H9 (cell line): ENCODE data around the gene DCAF6. TPM values are rescaled to one million over a fixed set of nuclear protein-coding genes. Genes with fewer than 3 reads are reported as not detected.
A peak's percentile ranks its signal among the peaks of the same experiment; 100 is the strongest.

Experiments
- DNase-seq: peaks from one replicate; pipeline ENCODE4 v3.0.0-alpha.2; 2017
- H2AFZ ChIP-seq: one replicate; pipeline ENCODE4 v1.6.1; 2013; ENCODE audit warnings: mild to moderate bottlenecking, low read length, control low read depth, moderate library complexity
- H2AK5ac ChIP-seq: 2 replicates; pipeline ENCODE4 v1.6.1; 2013; ENCODE audit warnings: low read length, control low read depth, mixed read lengths; ENCODE audit not compliant: insufficient read length
- H2BK120ac ChIP-seq: one replicate; pipeline ENCODE4 v1.6.1; 2013; ENCODE audit warnings: low read depth, mild to moderate bottlenecking, low read length, control low read depth, inconsistent platforms; ENCODE audit not compliant: poor library complexity, severe bottlenecking
- H2BK12ac ChIP-seq: 2 replicates; pipeline ENCODE4 v1.6.1; 2013; ENCODE audit warnings: low read length, control low read depth, mixed read lengths, low read depth; ENCODE audit not compliant: insufficient read length
- H2BK15ac ChIP-seq: 2 replicates; pipeline ENCODE4 v1.6.1; 2013; ENCODE audit warnings: low read depth, low read length, control low read depth
- H2BK20ac ChIP-seq: one replicate; pipeline ENCODE4 v1.6.1; 2013; ENCODE audit warnings: low read depth, mild to moderate bottlenecking, low read length, control low read depth, inconsistent platforms; ENCODE audit not compliant: poor library complexity, severe bottlenecking
- H2BK5ac ChIP-seq: 2 replicates; pipeline ENCODE4 v1.6.1; 2013; ENCODE audit warnings: low read length, control low read depth, mixed read lengths; ENCODE audit not compliant: insufficient read length
- H3K14ac ChIP-seq: 2 replicates; pipeline ENCODE4 v1.6.1; 2013; ENCODE audit warnings: low read length, control low read depth; ENCODE audit not compliant: insufficient read depth
- H3K18ac ChIP-seq: 2 replicates; pipeline ENCODE4 v1.6.1; 2013; ENCODE audit warnings: low read depth, mild to moderate bottlenecking, mixed read lengths, low read length, control low read depth; ENCODE audit not compliant: insufficient read length
- H3K23ac ChIP-seq: 2 replicates; pipeline ENCODE4 v1.6.1; 2013; ENCODE audit warnings: low read length, control low read depth, mixed read lengths, low read depth; ENCODE audit not compliant: insufficient read length
- H3K23me2 ChIP-seq: 2 replicates; pipeline ENCODE4 v1.6.1; 2013; ENCODE audit warnings: low read depth, mild to moderate bottlenecking, mixed read lengths, low read length, control low read depth; ENCODE audit not compliant: insufficient read length, poor library complexity, severe bottlenecking
- H3K27ac ChIP-seq: 2 replicates; pipeline ENCODE4 v1.5.1; 2013; ENCODE audit warnings: low read length, control low read depth, mixed read lengths, low read depth; ENCODE audit not compliant: insufficient read length
- H3K27me3 ChIP-seq: 2 replicates; pipeline ENCODE4 v1.6.1; 2013; ENCODE audit warnings: low read length, control low read depth, inconsistent platforms; ENCODE audit not compliant: insufficient read depth
- H3K4ac ChIP-seq: 2 replicates; pipeline ENCODE4 v1.6.1; 2013; ENCODE audit warnings: low read depth, mild to moderate bottlenecking, control low read depth, inconsistent platforms, low read length, moderate library complexity
- H3K4me1 ChIP-seq: 2 replicates; pipeline ENCODE4 v1.6.1; 2013; ENCODE audit warnings: low read length, control low read depth, inconsistent platforms; ENCODE audit not compliant: insufficient read depth
- H3K4me2 ChIP-seq: 2 replicates; pipeline ENCODE4 v1.6.1; 2013; ENCODE audit warnings: low read length, control low read depth, mixed read lengths; ENCODE audit not compliant: insufficient read length, insufficient read depth
- H3K56ac ChIP-seq: 2 replicates; pipeline ENCODE4 v1.6.1; 2013; ENCODE audit warnings: low read depth, mild to moderate bottlenecking, mixed read lengths, low read length, control low read depth; ENCODE audit not compliant: insufficient read length
- H3K79me1 ChIP-seq: 2 replicates; pipeline ENCODE4 v1.6.1; 2013; ENCODE audit warnings: low read depth, mild to moderate bottlenecking, moderate library complexity, low read length, control low read depth, inconsistent platforms; ENCODE audit not compliant: insufficient read depth, poor library complexity, severe bottlenecking
- H3K79me2 ChIP-seq: 2 replicates; pipeline ENCODE4 v1.6.1; 2013; ENCODE audit warnings: low read length, control low read depth, inconsistent platforms; ENCODE audit not compliant: insufficient read depth
- H3K9ac ChIP-seq: 2 replicates; pipeline ENCODE4 v1.6.1; 2013; ENCODE audit warnings: low read length, control low read depth, mixed read lengths; ENCODE audit not compliant: insufficient read length; ENCODE audit errors: extremely low read depth
- H3K9me3 ChIP-seq: one replicate; pipeline ENCODE4 v1.6.1; 2013; ENCODE audit warnings: low read depth, low read length, inconsistent platforms; ENCODE audit not compliant: control insufficient read depth
- H3T11ph ChIP-seq: one replicate; pipeline ENCODE4 v1.6.1; 2013; ENCODE audit warnings: mild to moderate bottlenecking, low read length, control low read depth, inconsistent platforms
- H4K20me1 ChIP-seq: one replicate; pipeline ENCODE4 v1.6.1; 2013; ENCODE audit not compliant: control insufficient read depth, insufficient read length, insufficient read depth
- H4K5ac ChIP-seq: 2 replicates; pipeline ENCODE4 v1.6.1; 2013; ENCODE audit warnings: low read depth, mild to moderate bottlenecking, mixed read lengths, low read length, control low read depth; ENCODE audit not compliant: insufficient read length
- H4K8ac ChIP-seq: replicated peaks from 2 replicates; pipeline ENCODE4 v1.6.1; 2013; ENCODE audit warnings: low read length, control low read depth, mixed read lengths, low read depth; ENCODE audit not compliant: insufficient read length
- H4K91ac ChIP-seq: 2 replicates; pipeline ENCODE4 v1.6.1; 2013; ENCODE audit warnings: low read depth, mild to moderate bottlenecking, moderate library complexity, mixed read lengths, low read length, control low read depth; ENCODE audit not compliant: insufficient read length
- H3K27ac Mint-ChIP-seq, 3 experiments: 2 replicates in 2 of 3; 3 replicates in 1 of 3; pipeline ENCODE4 v1.8.0; 2020 to 2021; ENCODE audit warnings: mixed read lengths in 3 of 3, mild to moderate bottlenecking in 1 of 3, moderate library complexity in 1 of 3
- H3K27me3 Mint-ChIP-seq: 2 replicates; pipeline ENCODE4 v1.8.0; 2021; ENCODE audit warnings: low read depth, mild to moderate bottlenecking, moderate library complexity, mixed read lengths
- H3K36me3 Mint-ChIP-seq, 3 experiments: 2 replicates in 2 of 3; 3 replicates in 1 of 3; pipeline ENCODE4 v1.8.0; 2020 to 2021; ENCODE audit warnings: low read depth in 3 of 3, mixed read lengths in 3 of 3; ENCODE audit not compliant: insufficient read depth in 1 of 3
- H3K4me1 Mint-ChIP-seq, 2 experiments: 2 replicates each; pipeline ENCODE4 v1.8.0; 2020; ENCODE audit warnings: mixed read lengths in 2 of 2
- H3K4me3 Mint-ChIP-seq, 2 experiments: 2 replicates in 1 of 2; 3 replicates in 1 of 2; pipeline ENCODE4 v1.8.0; 2020 to 2021; ENCODE audit warnings: mild to moderate bottlenecking in 2 of 2, mixed read lengths in 2 of 2, moderate library complexity in 1 of 2
- H3K9me3 Mint-ChIP-seq, 2 experiments: 2 replicates in 1 of 2; 3 replicates in 1 of 2; pipeline ENCODE4 v1.8.0; 2020; ENCODE audit warnings: mild to moderate bottlenecking in 2 of 2, mixed read lengths in 2 of 2, moderate library complexity in 1 of 2
- CTCF ChIP-seq: fragments of 200-600 bp; sonication (generic); conservative IDR thresholded peaks from 3 replicates; pipeline ENCODE4 v1.8.0; 2021; ENCODE audit warnings: antibody characterized with exemption, mild to moderate bottlenecking
- WGBS: extraction: QIAGEN DNeasy Blood & Tissue Kit; methylation state at CpG from one replicate; pipeline ENCODE4 v1.1.7; 2013; ENCODE audit warnings: missing lambda C conversion rate, low lambda C conversion rate, mixed read lengths; ENCODE audit not compliant: insufficient read length; ENCODE audit errors: extremely low coverage; 5-methylcytosine and 5-hydroxymethylcytosine counted together
- total RNA-seq: library from RNA; stranded (reverse); gene quantifications from 2 replicates; pipeline ENCODE4 v1.2.1, GENCODE V29; 2021

Gene DCAF6
- total RNA-seq, 1 experiment from 2014 or later: 16.0 TPM

GRCh38 chr1:167966050-167966449, 29.6 kb downstream of the DCAF6 start:
- no peak overlapping the region for H2BK20ac ChIP-seq
- no peaks in the 10 kb centered on the region for H3K79me2 ChIP-seq
- no peak overlapping the region for H3K27ac ChIP-seq
- no peak for TF ChIP-seq CTCF
- no peak for DNase-seq
- Mint-ChIP-seq H3K27me3 (no peaks in the 10 kb centered on the region), H3K4me3 (no peak overlapping the region), H3K9me3 (no peaks in the 10 kb centered on the region), H3K27ac (peak overlapping the region in 2 of 3 experiments; percentile 42 to 53; a peak in 2 of 7 replicates), H3K4me1 (peaks cover 0 to 5% of the 10 kb centered on the region in 2 experiments; a peak in 1 of 4 replicates), H3K36me3 (peaks cover 0 to 32% (median 18%) of the 10 kb centered on the region in 3 experiments; a peak in 5 of 7 replicates)
- no peak overlapping the region for H3T11ph ChIP-seq
- no peak overlapping the region for H2BK5ac ChIP-seq
- no peak overlapping the region for H3K9ac ChIP-seq
- H3K23me2 ChIP-seq: no peaks in the 10 kb centered on the region
- no peaks in the 10 kb centered on the region for H3K27me3 ChIP-seq
- H3K18ac ChIP-seq: no peak overlapping the region
- H4K5ac ChIP-seq: no peak overlapping the region
- no peak overlapping the region for H4K8ac ChIP-seq
- H2BK12ac ChIP-seq: no peak overlapping the region
- H2AK5ac ChIP-seq: no peak overlapping the region
- no peak overlapping the region for H3K23ac ChIP-seq
- H3K9me3 ChIP-seq: no peaks in the 10 kb centered on the region
- H2BK15ac ChIP-seq: no peak overlapping the region
- no CpG with 5 or more reads among the region's 4 CpGs for WGBS
- H4K20me1 ChIP-seq: no peaks in the 10 kb centered on the region
- H4K91ac ChIP-seq: no peak overlapping the region
- no peak overlapping the region for H2BK120ac ChIP-seq
- no peak overlapping the region for H3K4ac ChIP-seq
- no peaks in the 10 kb centered on the region for H3K79me1 ChIP-seq
- H3K14ac ChIP-seq: no peak overlapping the region
- no peaks in the 10 kb centered on the region for H3K4me1 ChIP-seq
- H3K56ac ChIP-seq: no peak overlapping the region
- no peak overlapping the region for H2AFZ ChIP-seq
- H3K4me2 ChIP-seq: no peak overlapping the region
